GM21528 (cell line): Measurements from ENCODE around the gene LCN15.
"Not testable (repeated sequence)": the region's sequence is repeated elsewhere in the genome, so short reads cannot be mapped to it uniquely, and the experiment has no call there.

Source experiments
- ATAC-seq: cut with Tn5 transposase; IDR thresholded peaks from one replicate; pipeline ENCODE4 v1.9.1; 2021; ENCODE audit warnings: mild to moderate bottlenecking, moderate library complexity; ENCODE audit not compliant: unreplicated experiment, low FRiP score

LCN15 gene

DNA sequence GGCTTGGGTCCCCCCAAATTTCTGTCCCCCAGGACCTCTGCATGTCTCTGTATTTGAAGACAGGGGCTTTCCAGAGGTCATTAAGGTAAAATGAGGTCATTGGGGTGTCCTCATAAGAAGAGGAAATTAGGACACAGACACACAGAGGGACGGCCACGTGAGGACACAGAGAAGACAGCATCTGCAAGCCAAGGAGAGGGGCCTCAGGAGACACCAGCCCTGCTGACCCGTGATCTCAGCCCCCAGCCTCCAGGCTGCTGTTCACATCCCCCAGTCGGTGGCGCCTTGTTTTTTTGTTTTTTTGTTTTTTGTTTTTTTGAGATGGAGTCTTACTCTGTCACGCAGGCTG, 30.7 kb upstream of the LCN15 start:
- ATAC-seq: no peak

GRCh38 chr9:136794281-136794999, 30.1 kb upstream of the LCN15 start:
- ATAC-seq: no peak

DNA sequence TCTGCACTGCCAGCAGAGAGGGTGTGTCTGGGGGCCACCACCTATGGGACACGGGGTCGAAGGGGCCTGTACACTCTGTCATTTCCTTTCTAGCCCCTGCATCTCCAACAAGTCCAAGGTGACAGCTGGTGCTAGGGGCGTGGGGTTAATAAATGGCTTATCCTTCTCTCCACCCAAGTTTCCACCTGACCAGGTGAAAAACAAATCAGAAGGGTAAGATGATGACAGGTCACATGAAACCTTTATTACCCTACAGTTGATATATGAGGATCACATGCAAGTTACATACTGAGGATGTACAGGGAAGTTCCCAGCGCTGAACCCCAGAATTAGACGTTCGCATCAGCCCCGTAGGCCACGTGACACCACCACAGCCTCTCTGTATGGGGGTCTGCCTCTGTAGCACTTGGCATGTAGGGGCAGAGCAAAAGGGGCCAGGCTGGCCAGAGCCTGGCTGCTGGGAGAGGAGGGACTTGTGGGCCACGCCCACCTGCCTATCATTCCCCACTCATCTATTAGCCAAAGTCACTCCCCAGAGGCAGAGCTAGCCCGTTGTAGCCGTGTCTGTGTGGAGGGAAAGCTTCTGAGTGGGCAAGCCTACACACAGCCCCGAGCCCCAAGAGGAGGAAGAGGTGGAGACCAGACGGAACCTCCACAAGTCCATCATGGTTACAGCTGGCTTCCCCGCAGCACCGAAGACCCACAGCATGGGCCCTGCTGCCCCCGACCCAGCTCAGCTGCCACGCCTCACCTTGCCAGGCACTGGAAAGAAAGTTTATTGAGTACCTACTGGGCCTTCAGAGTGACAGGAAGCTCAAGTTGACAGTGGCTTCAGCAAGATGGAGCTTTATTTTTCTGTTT, 29.0 kb upstream of the LCN15 start:
- ATAC-seq: no peak

DNA sequence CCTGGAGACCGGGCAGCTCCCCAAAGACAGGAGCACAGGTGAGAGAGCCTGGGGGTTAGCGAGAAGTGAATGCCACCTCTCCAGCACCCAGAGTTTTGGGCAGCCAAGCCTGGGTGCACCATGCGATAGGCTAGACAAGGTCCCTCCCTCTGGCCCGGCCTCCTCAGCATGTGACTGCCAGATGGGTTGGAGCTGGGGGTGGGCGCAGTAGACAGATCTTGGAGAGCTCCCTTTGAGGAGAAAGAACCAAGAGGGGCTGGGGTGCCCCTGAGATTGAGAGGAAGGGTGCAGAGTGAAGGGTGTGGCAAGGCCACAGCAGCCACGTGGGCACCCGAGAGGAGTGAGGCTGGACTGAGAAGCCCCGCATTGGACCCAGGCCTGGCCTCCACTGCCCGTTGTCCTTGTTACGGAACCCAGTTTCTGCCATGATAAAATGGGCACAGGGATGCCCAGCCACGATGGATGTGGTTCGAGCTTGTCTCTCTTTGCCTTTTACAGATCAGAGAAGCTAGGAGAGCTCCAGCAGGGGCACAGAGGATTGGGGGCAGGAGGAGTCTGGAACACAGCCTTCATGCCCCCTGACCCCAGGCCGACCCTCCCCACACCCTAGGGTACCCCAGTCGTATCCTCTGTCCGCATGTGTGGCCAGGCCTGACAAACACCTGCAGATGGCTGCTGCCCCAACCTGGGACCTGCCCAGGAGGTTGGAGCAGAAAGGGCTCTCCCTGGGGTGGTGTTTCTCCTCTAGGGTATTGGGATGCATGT, 28.2 kb upstream of the LCN15 start:
- no peak for ATAC-seq

DNA sequence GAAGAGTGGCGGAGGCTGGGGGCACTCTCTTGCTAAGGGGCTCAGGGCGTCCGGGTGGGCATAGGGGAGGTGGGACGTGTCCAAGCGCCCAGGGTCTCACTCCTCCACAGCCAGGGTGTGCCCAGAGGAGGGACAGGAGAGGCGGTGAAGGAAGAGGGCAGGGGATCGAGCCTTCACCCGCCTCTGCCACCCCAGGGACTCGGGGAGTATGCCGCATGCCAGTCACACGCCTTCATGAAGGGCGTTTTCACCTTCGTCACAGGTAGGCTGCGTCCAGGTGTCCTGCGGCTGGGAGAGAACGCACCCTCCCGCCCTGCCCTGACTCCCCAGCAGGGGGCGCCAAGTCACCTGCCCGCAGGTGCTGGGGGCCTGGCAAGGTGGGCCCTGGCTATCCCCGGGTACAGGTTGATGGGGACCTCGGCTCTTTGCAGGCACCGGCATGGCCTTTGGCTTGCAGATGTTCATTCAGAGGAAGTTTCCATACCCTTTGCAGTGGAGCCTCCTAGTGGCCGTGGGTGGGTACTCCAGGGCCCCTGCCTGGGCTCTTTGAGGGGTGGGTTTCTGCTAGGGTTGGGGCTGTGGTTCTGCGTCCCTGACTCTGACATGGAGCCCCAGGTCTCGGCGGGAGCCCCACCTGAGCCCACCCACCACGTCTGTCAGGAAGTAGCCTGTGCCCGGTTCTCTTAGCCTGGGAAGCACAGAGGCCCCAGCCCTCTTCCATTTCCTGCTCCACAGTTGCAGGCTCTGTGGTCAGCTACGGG, 27.4 kb upstream of the LCN15 start:
- ATAC-seq: no peak

- ATAC-seq: peak; percentile 83
Measured at GRCh38 chr9:136790640-136791515, 26.6 kb upstream of the LCN15 start, which contains the start of gene TMEM141. TMEM141 (plus strand) TSS chr9:136791344; CDS start chr9:136791371, 27 bp downstream.

- no peak for ATAC-seq
Measured at GRCh38 chr9:136789523-136789937, 25.2 kb upstream of the LCN15 start.

- not testable (repeated sequence) for ATAC-seq
Measured at GRCh38 chr9:136788644-136789522, 24.6 kb upstream of the LCN15 start.

DNA sequence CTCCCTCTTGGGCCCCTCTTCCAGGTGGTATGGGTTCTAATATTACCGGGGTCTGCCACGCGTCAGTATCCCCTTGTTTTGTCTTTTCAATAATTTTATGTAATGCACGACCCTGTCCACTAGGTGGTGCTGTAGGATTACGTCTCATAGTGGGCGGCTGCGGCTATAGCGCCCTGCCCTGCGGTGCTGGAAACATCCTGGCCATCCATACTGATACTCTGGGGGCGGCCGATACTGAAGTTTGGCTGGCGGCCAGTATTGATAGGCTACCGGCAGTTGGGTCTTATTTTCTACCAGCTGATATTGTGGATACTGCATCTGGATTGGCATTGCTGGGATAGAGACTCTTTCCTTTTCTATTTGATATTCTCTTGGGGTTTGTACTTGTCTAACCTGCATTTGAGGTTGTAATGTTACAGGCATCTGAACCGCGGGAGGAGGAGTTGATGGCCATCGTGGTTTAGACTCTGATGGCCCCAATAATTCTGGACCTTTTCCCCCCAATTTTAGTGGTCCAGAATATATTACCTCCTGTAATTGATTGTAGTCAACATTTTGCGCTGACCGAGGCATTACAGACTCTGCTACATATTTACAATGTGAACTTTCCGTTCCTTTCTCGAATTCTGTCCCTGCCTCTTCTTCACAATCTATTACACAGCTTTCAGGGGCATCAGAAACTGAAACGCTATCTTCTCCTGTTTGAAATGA, 23.5 kb upstream of the LCN15 start:
- no peak for ATAC-seq

- ATAC-seq: not testable (repeated sequence)
Measured at GRCh38 chr9:136786983-136787382, 22.7 kb upstream of the LCN15 start.

- ATAC-seq: no peak
Measured at GRCh38 chr9:136786451-136786850, 22.1 kb upstream of the LCN15 start.

DNA sequence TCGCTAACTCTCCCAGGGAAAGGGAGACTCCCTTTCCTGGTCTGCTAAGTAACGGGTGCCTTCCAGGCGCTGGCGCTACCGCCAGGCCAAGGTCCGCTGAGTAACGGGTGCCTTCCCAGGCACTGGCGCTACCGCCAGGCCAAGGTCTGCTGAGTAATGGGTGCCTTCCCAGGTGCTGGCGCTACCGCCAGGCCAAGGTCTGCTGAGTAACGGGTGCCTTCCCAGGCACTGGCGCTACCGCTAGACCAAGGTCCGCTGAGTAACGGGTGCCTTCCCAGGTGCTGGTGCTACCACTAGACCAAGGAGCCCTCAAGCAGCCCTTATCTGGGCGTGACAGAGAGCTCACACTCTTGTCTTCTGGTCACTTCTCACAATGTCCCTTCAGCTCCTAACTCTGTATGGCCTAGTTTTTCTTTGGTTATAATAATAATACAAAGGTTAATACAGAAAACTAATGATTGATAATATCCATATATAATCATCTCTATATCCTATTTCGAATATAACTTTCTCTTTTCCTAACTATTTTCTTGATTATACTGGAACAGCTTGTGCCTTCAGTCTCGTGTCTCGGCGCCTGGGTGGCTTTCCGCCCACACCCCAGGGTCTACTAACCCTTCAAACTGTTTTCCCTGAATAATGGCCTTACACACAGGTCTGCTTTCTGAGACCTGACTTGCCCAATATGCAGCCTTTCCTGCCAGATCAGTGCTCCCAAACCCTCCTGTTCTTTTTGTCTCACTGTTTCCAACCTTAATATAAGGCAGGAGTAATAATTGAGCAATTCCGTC, 21.4 kb upstream of the LCN15 start:
- not testable (repeated sequence) for ATAC-seq

GRCh38 chr9:136784997-136785361, 20.7 kb upstream of the LCN15 start:
- no peak for ATAC-seq

- no peak for ATAC-seq
Measured at GRCh38 chr9:136784249-136784996, 20.1 kb upstream of the LCN15 start.

- no peak for ATAC-seq
Measured at GRCh38 chr9:136782452-136782851, 18.1 kb upstream of the LCN15 start.

GRCh38 chr9:136779808-136780207, 15.5 kb upstream of the LCN15 start:
- no peak for ATAC-seq
